Pancreas (tissue), 10 donors: ENCODE data around the gene HOOK2. TPM values are rescaled to one million over a fixed set of nuclear protein-coding genes. Genes with fewer than 3 reads are reported as not detected.

Source experiments
- ATAC-seq, 4 donors: fragments of 200-7000 bp; cut with Tn5 transposase; one replicate each; pipeline versions ENCODE4 v1.8.0 to v1.9.1; 2020; ENCODE audit warnings: mild to moderate bottlenecking in 4 of 4, moderate library complexity in 4 of 4
- DNase-seq, 6 donors: peaks; one replicate each; pipeline ENCODE4 v3.0.0-alpha.2; 2020
- FAIRE-seq: peaks from 2 replicates; lab custom pipeline; 2012; peaks lifted over from hg19 to GRCh38; lab: Jason Lieb, UNC
- H3K27ac ChIP-seq, 4 donors: fragments of 200-600 bp; sonication (generic); 1 replicate in 3 of 4; 2 replicates in 1 of 4; pipeline versions ENCODE4 v1.5.0 to v1.8.0; 2020
- H3K27me3 ChIP-seq, 4 donors: fragments of 200-600 bp; one replicate each; pipeline ENCODE4 v1.8.0; 2021
- H3K36me3 ChIP-seq, 3 donors: fragments of 200-600 bp; sonication (generic) in 1 of 3; one replicate each; pipeline versions ENCODE4 v1.5.0 to v1.8.0; 2020 to 2021
- H3K4me1 ChIP-seq, 3 donors: fragments of 200-600 bp; one replicate each; pipeline ENCODE4 v1.8.0; 2021
- H3K4me3 ChIP-seq, 4 donors: fragments of 200-600 bp; sonication (generic) in 2 of 4; one replicate each; pipeline versions ENCODE4 v1.5.0 to v1.8.0; 2020 to 2021
- H3K9me3 ChIP-seq, 4 donors: fragments of 200-600 bp; one replicate each; pipeline ENCODE4 v1.8.0; 2021
- CTCF ChIP-seq, 4 donors: fragments of 200-600 bp; sonication (generic) in 3 of 4; IDR thresholded peaks; one replicate each; pipeline versions ENCODE4 v1.5.0 to v1.8.0; 2021; ENCODE audit warnings: antibody characterized with exemption in 4 of 4
- WGBS, 2 donors: extraction: QIAGEN DNeasy Blood & Tissue Kit; methylation state at CpG; one replicate each; pipeline ENCODE4 v1.1.7; 2013; 5-methylcytosine and 5-hydroxymethylcytosine counted together
- intact Hi-C, 3 donors: fragments of 100-400 bp; cut with DNase I; formaldehyde crosslinking; loops; one replicate each; pipeline versions ENCODE4 v1.11.1 to v1.14.2; 2022
- polyA plus RNA-seq, 2 donors: library from polyadenylated mRNA; stranded (reverse); fragments of 200-250 nt; gene quantifications; one replicate each; pipeline ENCODE4 v1.2.3, GENCODE V29; 2013
- total RNA-seq, 6 donors: library from RNA; stranded (reverse); fragmentation: NEBNext Ultra II Directional in 4 of 6; extraction: Animal tissue kit (Norgen Biotek cat#: 25700) in 4 of 6; gene quantifications; one replicate each; pipeline versions ENCODE4 v1.2.1 to v1.2.4, GENCODE V29; 2021 to 2023
- donor health status: healthy with polysubstance abuse.
- donor health status: DM: no; HTN: no; CAD: no; lungs with moderate emphysema.
- donor health status: DM: no; HTN: no; CAD: no.
- donor health status: control.
- donor health status: control.
- donor health status: Bipolar disorder and iron deficiency.
- donor health status: DM: yes; HTN: yes; CAD: no.
- donor health status: DM: no; HTN: no; CAD: no.
- donor health status: DM: no; HTN: no; CAD: no.
- donor health status: DM: yes; HTN: yes; CAD: no.

The HOOK2 gene
- total and polyA plus RNA-seq, 8 donors, result 37.7 to 300 (median 53.0) TPM

- WGBS, 2 donors, result 0% methylated on average over 22 of the region's 22 CpGs
- no peaks in the 10 kb centered on the region for H3K36me3 ChIP-seq
- peak in 1 of 4 donors; percentile 0 for ATAC-seq
- peak in 3 of 6 donors; percentile 43 to 68 (median 47) for DNase-seq
- H3K4me1 ChIP-seq, result peaks cover 10 to 26% (median 20%) of the 10 kb centered on the region in 3 donors
- intact Hi-C loops, result no loop called here
- FAIRE-seq, result no peak
- H3K27ac ChIP-seq, result peak overlapping the region; percentile 95 to 100 (median 99)
- peak overlapping the region; percentile 70 to 95 (median 86) for H3K4me3 ChIP-seq
- no peaks in the 10 kb centered on the region for H3K27me3 ChIP-seq
- H3K9me3 ChIP-seq, result no peaks in the 10 kb centered on the region
- no peak for TF ChIP-seq CTCF (IDR thresholded peaks at IDR 0.05)
These were observed 17.5 kb upstream of the HOOK2 start for GRCh38 chr19:12792853-12793289.

- Histone ChIP-seq H3K9me3 (no peaks in the 10 kb centered on the region), H3K27ac (peak overlapping the region; percentile 95 to 100 (median 99)), H3K36me3 (no peaks in the 10 kb centered on the region), H3K4me3 (peak overlapping the region; percentile 70 to 95 (median 86)), H3K27me3 (no peaks in the 10 kb centered on the region), H3K4me1 (peaks cover 10 to 32% (median 20%) of the 10 kb centered on the region in 3 donors)
- peak; percentile 73 to 94 (median 80) for DNase-seq
- no peak for TF ChIP-seq CTCF (IDR thresholded peaks at IDR 0.05)
- intact Hi-C loops, result no loop called here
- WGBS, 2 donors, result 0% methylated on average over 76 to 84 of the region's 84 CpGs
- FAIRE-seq, result no peak
- peak in 2 of 4 donors; percentile 9 to 11 for ATAC-seq
These were observed 16.9 kb upstream of the HOOK2 start for GRCh38 chr19:12792051-12792852.

GRCh38 chr19:12791345-12792050 is 16.1 kb upstream of the HOOK2 start, which contains the start of gene JUNB:
TSS of gene JUNB (plus strand) at chr19:12791486. CDS start at chr19:12791772, 286 bp downstream.
- intact Hi-C loops, result no loop called here
- peak; percentile 53 to 69 (median 60) for ATAC-seq
- H3K27ac ChIP-seq, result peak within 1 kb of the TSS; percentile 95 to 100 (median 99)
- H3K27me3 ChIP-seq, result no peaks in the 10 kb centered on the region
- 0% methylated on average over 69 to 73 of the region's 73 CpGs for WGBS, 2 donors
- H3K4me3 ChIP-seq, result peak within 1 kb of the TSS; percentile 70 to 95 (median 86)
- peaks cover 10 to 39% (median 20%) of the 10 kb centered on the region in 3 donors for H3K4me1 ChIP-seq
- H3K36me3 ChIP-seq, result no peaks in the 10 kb centered on the region
- TF ChIP-seq CTCF (IDR thresholded peaks at IDR 0.05), result no peak
- DNase-seq, result peak; percentile 97 to 100 (median 98)
- no peak for FAIRE-seq
- no peaks in the 10 kb centered on the region for H3K9me3 ChIP-seq

- DNase-seq (no peak), FAIRE-seq (no peak), ATAC-seq (no peak)
- WGBS, 2 donors, result 2 to 3% methylated on average over 22 of the region's 22 CpGs
- no peaks in the 10 kb centered on the region for H3K36me3 ChIP-seq
- intact Hi-C loops, result no loop called here
- H3K27ac ChIP-seq, result peak overlapping the region; percentile 95 to 100 (median 99)
- no peaks in the 10 kb centered on the region for H3K9me3 ChIP-seq
- peak overlapping the region; percentile 18 to 81 (median 50) for H3K4me3 ChIP-seq
- no peaks in the 10 kb centered on the region for H3K27me3 ChIP-seq
- peaks cover 14 to 42% (median 20%) of the 10 kb centered on the region in 3 donors for H3K4me1 ChIP-seq
- TF ChIP-seq CTCF (IDR thresholded peaks at IDR 0.05), result no peak
These were observed 15.4 kb upstream of the HOOK2 start for GRCh38 chr19:12790628-12791344.
